ENCODE results near the gene AK1. TPM values are rescaled to one million over a fixed set of nuclear protein-coding genes. Genes with fewer than 3 reads are reported as not detected.

AK1 gene
- total and polyA plus RNA-seq, 2 donors (not counting 3 experiments of a cell fraction or from before 2014, with no cell fraction given) = 115 to 148 TPM

DNA sequence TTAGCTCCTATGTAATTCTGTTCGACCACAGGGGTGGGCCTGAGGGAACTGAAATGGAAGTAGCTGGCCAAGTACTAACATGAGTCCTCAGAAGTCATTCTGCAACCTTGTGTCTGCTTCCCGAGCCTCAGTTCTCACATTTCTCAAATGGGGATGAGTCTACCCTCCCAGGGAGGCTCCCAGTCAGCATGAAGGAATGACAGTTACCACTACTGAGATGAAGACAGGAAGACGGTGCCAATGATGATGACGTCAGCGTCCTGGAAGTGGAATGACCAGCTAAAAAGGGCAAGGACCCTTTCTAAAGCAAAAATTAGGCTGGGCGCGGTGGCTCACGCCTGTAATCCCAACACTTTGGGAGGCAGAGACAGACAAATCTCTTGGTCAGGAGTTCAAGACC is 46.3 kb upstream of the AK1 start:
- Histone ChIP-seq H3K27me3 (ENCODE audit: control insufficient read depth in 2 of 2, insufficient read depth in 2 of 2, low read length in 2 of 2) (peaks cover 3 to 6% of the 10 kb centered on the region in 2 experiments), H4K20me1 (replicated peaks; ENCODE audit: control insufficient read depth, extremely low read depth, insufficient read depth, low read length) (no peaks in the 10 kb centered on the region), H3K36me3 (ENCODE audit: control insufficient read depth in 2 of 2, extremely low read depth in 1 of 2, insufficient read depth in 2 of 2, low read length in 2 of 2) (no peaks in the 10 kb centered on the region), H3K4me3 (replicated peaks in 1 of 3; ENCODE audit: insufficient read depth in 1 of 3, low read depth in 1 of 3, low read length in 3 of 3) (no peak overlapping the region), H3K79me2 (ENCODE audit: control insufficient read depth, insufficient read depth, low read length) (no peaks in the 10 kb centered on the region), H3K4me1 (ENCODE audit: control insufficient read depth, extremely low read depth, insufficient read depth, low read length) (peaks cover 8% of the 10 kb centered on the region), H3K9me1 (replicated peaks; ENCODE audit: control insufficient read depth, extremely low read depth, insufficient read depth, low read length) (no peaks in the 10 kb centered on the region), H3K9ac (replicated peaks; ENCODE audit: extremely low read depth, insufficient read depth, low read length) (no peak overlapping the region), H3K9me3 (replicated peaks; ENCODE audit: control insufficient read depth, insufficient read depth, low read length) (no peaks in the 10 kb centered on the region), H3K27ac (ENCODE audit: insufficient read depth, low read depth, low read length) (no peak overlapping the region), H2AFZ (ENCODE audit: low read depth, low read length) (no peak overlapping the region), H3K4me2 (ENCODE audit: insufficient read depth, low read length) (no peak overlapping the region)
- BruUV-seq (replicated peaks) = no TSS peak
- dilution Hi-C loops (cut with MboI; ENCODE audit: extremely low pct_ligation_motif_present, low sequenced_read_pairs) (no loop called here), intact Hi-C loops (cut with micrococcal nuclease) (no loop called here)
- ChIA-PET POLR2A (interaction anchor here (0.6 to 0.7 kb wide), 2 partner anchors 35 to 321 kb away, joined by 3 to 4 read pairs; no protein-coding TSS in a partner anchor), CTCF (interaction anchor here (1.1 to 1.6 kb wide), 4 partner anchors 19 to 335 kb away, joined by 3 to 7 read pairs (median 4); partner anchors contain the start of genes ENG and TOR2A)
- FAIRE-seq = no peak
- DNase-seq (ENCODE audit: low read depth, low spot score) = no peak
- no peak for TF ChIP-seq FOS (IDR thresholded peaks at IDR 0.05; ENCODE audit: borderline replicate concordance, insufficient read depth, low read length)
- TF ChIP-seq POLR2AphosphoS5 (IDR thresholded peaks at IDR 0.05; ENCODE audit: insufficient read depth, low read depth, low read length) = no peak
- TF ChIP-seq JUN (IDR thresholded peaks at IDR 0.05; ENCODE audit: borderline replicate concordance, insufficient read depth, insufficient read length, low read depth) = no peak
- no peak for TF ChIP-seq GATA2 (IDR thresholded peaks at IDR 0.05; ENCODE audit: insufficient read depth, insufficient read length, low read depth, low read length)
- no peak for TF ChIP-seq POLR2A (IDR thresholded peaks at IDR 0.05; ENCODE audit: low read depth, low read length)

DNA sequence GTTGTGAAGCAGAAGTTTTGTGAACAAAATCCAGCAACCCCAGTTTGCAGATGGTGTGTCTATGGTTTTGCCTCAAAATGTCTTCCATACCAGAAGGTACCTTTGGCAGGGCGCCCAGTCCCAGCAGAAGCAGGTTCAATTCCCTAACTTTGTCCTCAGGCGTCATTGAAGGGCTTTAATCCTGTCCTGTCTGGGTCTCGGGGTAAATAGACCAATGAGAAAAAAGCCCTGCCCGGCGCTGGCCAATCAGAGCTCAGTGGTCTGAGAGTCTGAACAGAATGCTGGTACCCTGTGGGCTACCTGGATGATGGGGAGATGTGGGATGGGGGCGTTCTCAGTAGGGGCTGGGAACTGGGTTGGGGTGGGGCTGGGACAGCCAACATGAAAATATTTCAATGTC is 45.6 kb upstream of the AK1 start:
- DNase-seq (ENCODE audit: low read depth, low spot score) (no peak), FAIRE-seq (peak; percentile 38)
- Histone ChIP-seq H3K9ac (replicated peaks; ENCODE audit: extremely low read depth, insufficient read depth, low read length) (no peak overlapping the region), H3K9me3 (replicated peaks; ENCODE audit: control insufficient read depth, insufficient read depth, low read length) (no peaks in the 10 kb centered on the region), H3K4me1 (ENCODE audit: control insufficient read depth, extremely low read depth, insufficient read depth, low read length) (peaks cover 15% of the 10 kb centered on the region), H3K9me1 (replicated peaks; ENCODE audit: control insufficient read depth, extremely low read depth, insufficient read depth, low read length) (no peaks in the 10 kb centered on the region), H2AFZ (ENCODE audit: low read depth, low read length) (no peak overlapping the region), H3K4me2 (ENCODE audit: insufficient read depth, low read length) (no peak overlapping the region), H4K20me1 (replicated peaks; ENCODE audit: control insufficient read depth, extremely low read depth, insufficient read depth, low read length) (no peaks in the 10 kb centered on the region), H3K4me3 (replicated peaks in 1 of 3; ENCODE audit: insufficient read depth in 1 of 3, low read depth in 1 of 3, low read length in 3 of 3) (no peak overlapping the region), H3K27ac (ENCODE audit: insufficient read depth, low read depth, low read length) (no peak overlapping the region), H3K36me3 (ENCODE audit: control insufficient read depth in 2 of 2, extremely low read depth in 1 of 2, insufficient read depth in 2 of 2, low read length in 2 of 2) (no peaks in the 10 kb centered on the region), H3K27me3 (ENCODE audit: control insufficient read depth in 2 of 2, insufficient read depth in 2 of 2, low read length in 2 of 2) (peaks cover 3 to 6% of the 10 kb centered on the region in 2 experiments), H3K79me2 (ENCODE audit: control insufficient read depth, insufficient read depth, low read length) (no peaks in the 10 kb centered on the region)
- TF ChIP-seq, protein P1, sequence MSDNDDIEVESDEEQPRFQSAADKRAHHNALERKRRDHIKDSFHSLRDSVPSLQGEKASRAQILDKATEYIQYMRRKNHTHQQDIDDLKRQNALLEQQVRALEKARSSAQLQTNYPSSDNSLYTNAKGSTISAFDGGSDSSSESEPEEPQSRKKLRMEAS (IDR thresholded peaks at IDR 0.05; ENCODE audit: insufficient read depth, insufficient read length) = no peak
- TF ChIP-seq, protein P2, sequence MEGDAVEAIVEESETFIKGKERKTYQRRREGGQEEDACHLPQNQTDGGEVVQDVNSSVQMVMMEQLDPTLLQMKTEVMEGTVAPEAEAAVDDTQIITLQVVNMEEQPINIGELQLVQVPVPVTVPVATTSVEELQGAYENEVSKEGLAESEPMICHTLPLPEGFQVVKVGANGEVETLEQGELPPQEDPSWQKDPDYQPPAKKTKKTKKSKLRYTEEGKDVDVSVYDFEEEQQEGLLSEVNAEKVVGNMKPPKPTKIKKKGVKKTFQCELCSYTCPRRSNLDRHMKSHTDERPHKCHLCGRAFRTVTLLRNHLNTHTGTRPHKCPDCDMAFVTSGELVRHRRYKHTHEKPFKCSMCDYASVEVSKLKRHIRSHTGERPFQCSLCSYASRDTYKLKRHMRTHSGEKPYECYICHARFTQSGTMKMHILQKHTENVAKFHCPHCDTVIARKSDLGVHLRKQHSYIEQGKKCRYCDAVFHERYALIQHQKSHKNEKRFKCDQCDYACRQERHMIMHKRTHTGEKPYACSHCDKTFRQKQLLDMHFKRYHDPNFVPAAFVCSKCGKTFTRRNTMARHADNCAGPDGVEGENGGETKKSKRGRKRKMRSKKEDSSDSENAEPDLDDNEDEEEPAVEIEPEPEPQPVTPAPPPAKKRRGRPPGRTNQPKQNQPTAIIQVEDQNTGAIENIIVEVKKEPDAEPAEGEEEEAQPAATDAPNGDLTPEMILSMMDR (IDR thresholded peaks at IDR 0.05; ENCODE audit: extremely low read depth in 1 of 2, insufficient read depth in 1 of 2, low read depth in 1 of 2, low read length in 2 of 2) = no peak
- TF ChIP-seq JUN (IDR thresholded peaks at IDR 0.05; ENCODE audit: borderline replicate concordance, insufficient read depth, insufficient read length, low read depth) = no peak
- TF ChIP-seq GATA2 (IDR thresholded peaks at IDR 0.05; ENCODE audit: insufficient read depth, insufficient read length, low read depth, low read length) = no peak
- TF ChIP-seq FOS (IDR thresholded peaks at IDR 0.05; ENCODE audit: borderline replicate concordance, insufficient read depth, low read length) = no peak
- TF ChIP-seq MYC (IDR thresholded peaks at IDR 0.05; ENCODE audit: low read depth, low read length) = no peak
- no peak for TF ChIP-seq POLR2AphosphoS5 (IDR thresholded peaks at IDR 0.05; ENCODE audit: insufficient read depth, low read depth, low read length)
- TF ChIP-seq EZH2 (IDR thresholded peaks at IDR 0.05; ENCODE audit: borderline replicate concordance, low read depth, low read length, severe bottlenecking) = no peak
- TF ChIP-seq POLR2A (IDR thresholded peaks at IDR 0.05; ENCODE audit: low read depth, low read length) = no peak
- ChIA-PET POLR2A (no interaction called here), CTCF (interaction anchor here (0.6 to 4.5 kb wide), 7 partner anchors 20 to 333 kb away, joined by 3 to 38 read pairs (median 4); partner anchors contain the start of genes ENG and TOR2A)
- BruUV-seq (replicated peaks) = no TSS peak
- dilution Hi-C loops (cut with MboI; ENCODE audit: extremely low pct_ligation_motif_present, low sequenced_read_pairs) = no loop called here
- intact Hi-C loops (cut with micrococcal nuclease) = no loop called here

Data from endothelial cell of umbilical vein (primary cell).